ENCODE results near the gene PDSS1. TPM values are rescaled to one million over a fixed set of nuclear protein-coding genes. Genes with fewer than 3 reads are reported as not detected.

Gene PDSS1
- polyA plus RNA-seq, 1 donor, result 8.0 TPM

DNA sequence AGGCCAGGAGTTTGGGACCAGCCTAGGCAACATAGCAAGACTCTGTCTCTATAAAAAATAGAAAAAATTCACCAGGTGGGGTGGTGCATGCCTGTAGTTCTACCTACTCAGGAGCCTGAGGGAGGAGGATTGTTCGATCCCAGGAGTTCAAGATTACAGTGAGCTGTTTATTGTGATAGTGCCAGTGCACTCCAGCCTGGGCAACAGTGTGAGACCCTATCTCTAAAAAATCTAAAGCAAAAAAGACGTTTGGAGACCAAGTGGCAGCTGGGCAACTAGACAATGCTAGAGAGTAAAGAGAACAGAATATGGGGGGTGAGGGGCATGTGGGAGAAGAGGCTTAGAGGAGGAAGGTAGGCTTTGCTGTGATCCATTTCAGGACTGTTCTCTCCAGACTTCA is 1.4 kb downstream of the PDSS1 start:
- DNase-seq (ENCODE audit: low read depth), result no peak

DNA sequence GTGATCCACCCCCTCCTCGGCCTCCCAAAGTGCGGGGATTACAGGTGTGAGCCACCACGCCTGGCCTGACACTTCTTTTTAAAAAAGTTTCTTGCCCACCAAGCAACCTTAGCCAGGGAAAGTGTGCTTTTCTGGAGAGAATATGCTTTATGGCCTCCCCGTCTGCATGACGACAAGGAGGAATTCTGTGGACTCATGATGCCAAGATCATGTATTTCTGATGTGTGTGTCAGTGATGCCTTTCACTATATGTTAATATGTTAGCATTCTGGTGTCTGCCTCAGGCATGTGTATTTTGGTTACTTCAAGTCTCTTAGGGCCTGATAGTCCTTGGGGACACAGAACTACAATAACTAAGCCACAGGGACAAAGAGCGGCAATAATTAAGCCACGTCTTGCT is 2.1 kb downstream of the PDSS1 start:
- DNase-seq (ENCODE audit: low read depth), result no peak

DNA sequence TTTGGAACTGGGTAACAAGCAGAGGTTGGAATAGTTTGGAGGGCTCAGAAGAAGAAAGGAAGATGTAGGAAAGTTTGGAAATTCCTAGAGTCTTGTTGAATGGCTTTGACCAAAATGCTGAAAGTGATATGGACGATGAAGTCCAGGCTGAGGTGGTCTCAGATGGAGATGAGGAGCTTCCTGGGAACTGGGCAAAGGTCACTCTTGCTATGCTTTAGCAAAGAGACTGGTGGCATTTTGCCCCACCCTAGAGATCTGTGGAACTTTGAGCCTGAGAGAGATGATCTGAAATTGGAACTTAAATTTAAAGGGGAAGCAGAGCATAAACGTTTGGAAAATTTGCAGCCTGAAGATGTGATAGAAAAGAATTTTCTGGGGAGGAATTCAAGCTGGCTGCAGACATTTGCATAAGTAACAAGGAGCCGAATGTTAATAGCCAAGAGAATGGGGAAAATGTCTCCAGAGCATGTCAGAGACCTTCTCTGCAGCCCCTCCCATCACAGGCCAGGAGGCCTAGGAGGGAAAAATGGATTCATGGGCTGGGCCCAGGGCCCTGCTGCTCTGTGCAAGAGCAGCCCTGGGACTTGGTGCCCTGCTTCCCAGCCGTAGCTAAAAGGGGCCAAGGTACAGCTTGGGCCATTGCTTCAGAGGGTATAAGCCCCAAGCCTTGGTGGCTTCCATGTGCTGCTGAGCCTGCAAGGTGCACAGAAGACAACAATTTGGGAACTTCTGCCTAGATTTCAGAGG is 3.6 kb downstream of the PDSS1 start:
- no peak for DNase-seq (ENCODE audit: low read depth)

DNA sequence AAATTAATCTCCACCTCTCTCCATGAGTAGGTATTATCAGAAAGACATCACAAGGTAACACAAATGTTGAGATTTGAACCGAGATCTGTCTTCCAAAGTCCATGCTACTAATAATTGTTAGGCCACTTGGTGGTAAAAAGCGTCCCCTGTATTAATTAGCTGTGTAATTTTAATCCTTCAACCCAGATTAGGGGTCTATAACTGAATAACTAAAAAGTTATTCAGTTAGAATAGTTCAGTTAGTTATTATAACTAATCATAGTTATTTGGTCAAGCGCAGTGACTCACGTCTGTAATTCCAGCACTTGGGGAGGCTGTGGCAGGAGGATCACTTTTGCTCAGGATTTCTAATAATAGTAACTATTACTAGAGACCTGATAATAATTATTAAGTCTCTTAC is 5.6 kb downstream of the PDSS1 start:
- DNase-seq (ENCODE audit: low read depth), result no peak

DNA sequence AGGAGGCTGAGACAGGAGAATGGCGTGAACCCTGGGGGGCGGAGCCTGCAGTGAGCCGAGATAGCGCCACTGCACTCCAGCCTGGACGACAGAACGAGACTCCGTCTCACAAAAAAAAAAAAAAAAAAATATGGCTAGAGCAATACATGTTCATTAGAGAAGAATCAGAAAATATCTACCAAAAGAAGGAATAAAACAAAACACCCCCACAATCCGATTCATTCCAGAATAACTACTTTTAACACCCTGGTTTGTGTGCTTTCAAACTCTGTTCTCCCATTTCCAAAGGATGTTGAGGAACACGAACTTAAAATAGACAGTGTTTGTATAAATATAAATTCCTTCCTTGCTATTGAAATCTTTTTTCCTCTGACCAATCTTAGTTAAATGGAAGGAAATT is 6.5 kb downstream of the PDSS1 start:
- DNase-seq (ENCODE audit: low read depth), result no peak

DNA sequence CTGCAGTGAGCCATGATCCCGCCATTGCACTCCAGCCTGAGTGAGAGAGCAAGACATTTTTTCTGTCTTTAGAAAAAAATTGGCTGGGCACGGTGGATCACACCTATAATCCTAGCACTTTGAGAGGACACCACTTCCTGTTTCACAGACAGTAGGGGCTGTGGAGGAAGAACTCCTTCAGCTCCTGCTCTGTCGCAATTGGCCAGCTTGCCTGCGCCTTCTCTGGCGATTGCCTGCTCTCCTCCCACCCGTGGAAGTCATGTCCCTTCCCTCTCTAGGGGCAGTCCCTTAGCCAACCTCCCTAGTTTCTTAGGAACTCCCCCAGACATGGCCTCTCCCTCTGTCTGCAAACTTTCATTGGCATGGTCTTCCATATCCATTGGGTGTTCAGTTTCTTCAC is 8.7 kb downstream of the PDSS1 start:
- DNase-seq (ENCODE audit: low read depth), result no peak

DNA sequence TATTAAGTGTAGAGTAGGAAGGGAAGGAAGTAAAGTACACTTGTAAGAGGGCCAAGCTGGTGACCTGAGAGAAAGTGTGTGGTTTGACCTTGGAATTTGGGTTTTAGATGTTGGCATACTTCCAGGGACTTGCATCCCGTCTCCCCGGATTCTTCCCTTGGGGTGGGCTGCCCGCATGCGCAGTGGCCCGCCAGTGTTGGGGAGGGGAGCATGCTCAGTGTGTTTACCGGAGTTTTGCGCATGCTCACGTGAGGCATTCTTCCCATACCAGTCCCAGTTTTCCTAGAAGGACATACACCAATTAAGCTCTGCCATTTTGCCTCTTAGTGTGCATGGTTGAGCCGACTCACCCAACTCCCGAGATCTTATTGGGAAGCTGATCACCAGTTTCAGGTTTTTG is 9.4 kb downstream of the PDSS1 start:
- DNase-seq (ENCODE audit: low read depth), result no peak

DNA sequence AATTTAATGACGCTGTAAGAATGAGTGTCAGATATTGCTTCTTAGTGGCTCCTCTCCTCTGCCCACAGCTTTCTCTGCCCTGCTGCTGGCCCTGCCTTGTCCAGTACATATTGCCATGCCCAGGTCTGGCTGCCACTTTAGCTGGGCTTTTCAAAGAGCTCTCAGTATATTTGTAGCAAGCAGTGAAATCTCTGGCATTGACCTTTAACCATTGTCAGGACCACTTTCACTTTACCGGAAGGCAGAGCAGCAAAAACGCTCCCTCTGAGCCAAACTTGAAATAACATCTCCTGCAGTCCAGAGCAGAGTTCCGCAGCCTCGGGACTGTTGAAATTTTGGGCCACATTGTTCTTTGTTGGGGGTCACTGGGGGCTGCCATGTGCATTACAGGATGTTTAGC is 13.8 kb downstream of the PDSS1 start:
- no peak for DNase-seq (ENCODE audit: low read depth)

DNA sequence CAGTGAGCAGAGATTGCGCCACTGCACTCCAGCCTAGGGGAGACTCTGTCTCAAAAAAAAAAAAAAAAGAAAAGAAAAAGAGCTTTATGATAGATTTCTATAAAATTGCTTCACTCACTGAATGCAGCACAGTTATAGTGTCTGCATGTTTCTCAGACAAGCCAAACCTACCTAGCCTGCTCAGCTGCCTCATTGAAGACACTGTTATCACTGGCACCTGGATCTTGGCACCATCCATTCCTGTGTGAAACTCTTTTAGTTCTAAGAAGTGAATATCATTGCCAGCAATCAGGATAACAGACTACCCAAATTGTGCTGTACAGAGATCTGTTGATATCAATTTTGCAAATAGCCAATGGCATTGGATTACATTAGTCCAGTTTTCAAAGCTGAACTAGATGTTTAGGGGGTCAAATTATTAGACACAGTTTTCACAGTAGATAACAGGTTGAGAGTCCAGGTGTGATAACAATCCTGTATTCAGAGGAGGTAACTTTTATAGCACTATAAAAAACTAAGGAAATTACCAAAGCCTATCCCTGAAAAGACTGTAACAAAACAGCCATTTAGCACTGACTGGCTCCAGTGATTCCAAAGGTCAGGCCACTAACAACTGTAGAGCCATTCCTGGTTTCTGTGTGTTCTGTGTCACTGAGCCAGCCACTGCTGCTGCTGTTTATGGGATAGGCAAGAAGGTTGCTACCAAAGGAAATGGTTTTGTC is 17.1 kb downstream of the PDSS1 start:
- DNase-seq (ENCODE audit: low read depth), result no peak

DNA sequence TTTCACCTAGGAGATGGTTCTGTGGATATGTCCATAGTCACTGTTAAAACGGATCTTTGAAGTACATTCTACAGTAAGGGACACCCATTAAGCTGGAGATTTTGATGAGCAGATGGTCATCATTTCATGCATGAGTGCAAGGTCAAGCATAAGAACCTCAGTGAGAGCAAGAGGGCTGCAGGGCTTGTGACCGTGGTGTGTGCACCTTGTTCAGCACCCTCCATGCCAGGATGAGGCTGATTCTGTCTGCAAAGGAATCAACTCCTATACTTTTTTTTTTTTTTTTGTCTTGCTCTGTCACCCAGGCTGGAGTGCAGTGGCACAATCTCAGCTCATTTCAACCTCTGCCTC is 17.6 kb downstream of the PDSS1 start:
- no peak for DNase-seq (ENCODE audit: low read depth)

DNA sequence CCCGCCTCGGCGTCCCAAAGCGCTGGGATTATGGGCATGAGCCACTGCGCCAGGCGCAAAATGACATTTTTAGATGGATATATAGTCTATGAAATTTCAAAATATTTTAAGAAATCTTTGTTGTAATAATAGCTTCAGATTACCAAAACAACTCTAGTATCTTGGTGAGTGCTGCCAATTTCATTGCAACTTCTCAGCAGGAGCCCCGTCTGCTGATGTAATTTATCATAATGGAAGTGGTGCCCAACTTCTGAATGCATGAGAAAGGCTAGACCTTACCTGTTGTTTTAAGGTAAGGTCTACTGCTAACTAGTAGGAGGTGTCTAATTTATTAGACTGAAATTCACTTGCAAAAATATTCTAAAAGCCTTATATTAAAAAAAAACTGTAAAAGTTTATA is 20.0 kb downstream of the PDSS1 start:
- DNase-seq (ENCODE audit: low read depth), result no peak

DNA sequence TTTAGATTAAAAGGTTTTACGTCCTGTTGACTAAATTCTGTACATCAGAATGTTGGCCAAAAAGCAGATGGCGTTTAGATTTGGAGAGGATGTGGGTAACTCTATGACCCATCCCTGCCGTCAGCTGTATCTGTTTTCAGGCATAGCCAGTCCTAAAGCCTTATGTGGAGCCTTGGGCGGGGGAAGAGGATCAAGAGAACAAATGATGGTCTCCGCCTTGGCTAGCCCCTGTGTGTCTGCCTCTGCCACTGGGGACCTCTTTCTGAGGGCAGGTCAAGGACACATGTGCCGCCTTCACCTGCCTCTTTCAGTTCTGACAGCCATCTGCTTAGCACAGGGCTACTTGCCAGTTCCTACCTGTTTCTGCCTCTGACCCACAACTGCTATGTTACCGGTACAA is 24.1 kb downstream of the PDSS1 start:
- no peak for DNase-seq (ENCODE audit: low read depth)

DNA sequence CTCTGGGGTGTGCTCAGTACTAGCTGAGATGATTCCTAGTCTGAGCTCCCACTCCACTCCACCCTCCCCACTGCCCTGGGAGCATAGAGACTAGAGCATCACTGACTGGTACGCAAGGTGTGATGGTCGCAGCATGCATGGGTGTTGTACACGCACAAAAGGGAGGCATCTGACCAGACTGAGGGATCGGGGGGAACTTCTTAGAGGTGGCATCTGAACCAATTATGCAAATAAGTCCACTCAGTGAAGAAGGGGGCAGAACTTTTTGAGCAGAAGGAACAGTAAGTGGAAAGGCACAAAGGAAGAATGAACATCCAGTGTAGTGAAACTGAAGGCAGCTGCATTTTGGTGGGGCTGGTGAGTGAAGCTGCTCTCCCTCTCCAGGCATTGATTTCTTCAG is 25.5 kb downstream of the PDSS1 start:
- no peak for DNase-seq (ENCODE audit: low read depth)

DNA sequence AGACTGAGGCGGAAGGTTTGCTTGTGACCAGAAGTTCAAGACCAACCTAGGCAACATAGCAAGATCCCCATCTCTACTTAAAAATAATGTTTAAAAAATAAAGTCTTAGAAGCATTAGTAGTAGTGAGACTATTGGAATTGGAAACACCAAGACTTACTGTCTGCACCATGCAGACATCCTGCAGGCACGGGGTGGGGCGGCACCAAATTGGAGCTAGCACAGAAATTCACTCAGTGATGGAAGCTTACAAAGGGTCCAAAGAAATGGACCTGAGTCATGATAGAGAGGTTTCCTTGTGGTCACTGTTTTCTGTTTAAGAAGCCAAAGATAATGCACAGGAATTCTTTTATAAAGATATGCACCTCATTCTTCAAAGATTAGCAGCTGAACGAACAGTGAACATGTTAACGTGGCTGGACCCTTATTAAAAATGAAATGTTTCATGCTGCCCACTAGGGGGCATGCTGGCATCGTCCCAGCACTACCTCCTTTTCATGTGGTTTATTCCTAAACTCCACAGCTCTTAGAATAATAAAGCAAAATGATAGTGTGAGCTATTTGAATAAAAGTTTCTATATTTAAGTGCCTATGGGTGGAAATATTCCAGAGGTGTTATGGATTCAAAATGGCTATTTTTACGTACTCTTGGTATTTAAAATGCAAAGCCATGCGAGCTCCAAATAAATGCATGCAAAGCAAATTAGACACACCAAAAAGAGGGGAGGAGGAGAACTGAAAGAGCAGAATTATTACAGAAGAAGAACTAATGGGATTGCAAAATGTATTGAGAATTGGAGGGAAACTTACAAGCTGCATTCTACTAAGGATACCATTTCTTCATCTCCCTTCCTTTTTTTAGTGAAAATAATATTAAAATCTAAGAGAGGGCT is 28.6 kb downstream of the PDSS1 start:
- peak; percentile 36 for DNase-seq (ENCODE audit: low read depth)

DNA sequence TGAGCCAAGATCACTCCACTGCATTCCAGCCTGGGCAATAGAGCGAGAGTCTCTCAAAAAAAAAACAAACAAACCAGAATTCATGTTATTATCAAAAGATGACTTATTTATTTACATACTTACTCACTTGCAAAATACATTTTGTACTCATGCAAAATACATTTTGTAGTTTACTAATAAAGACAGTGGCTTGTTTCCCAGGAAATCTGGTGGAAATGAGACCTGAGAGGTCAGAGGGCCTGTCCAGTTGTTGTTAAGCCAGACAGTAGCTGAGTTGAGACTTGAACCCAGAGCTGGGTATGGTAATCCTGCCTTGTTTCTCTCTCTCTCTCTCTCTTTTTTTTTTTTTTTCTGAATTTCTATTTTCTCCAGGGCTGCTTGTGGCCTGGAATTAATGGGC is 29.5 kb downstream of the PDSS1 start:
- no peak for DNase-seq (ENCODE audit: low read depth)

DNA sequence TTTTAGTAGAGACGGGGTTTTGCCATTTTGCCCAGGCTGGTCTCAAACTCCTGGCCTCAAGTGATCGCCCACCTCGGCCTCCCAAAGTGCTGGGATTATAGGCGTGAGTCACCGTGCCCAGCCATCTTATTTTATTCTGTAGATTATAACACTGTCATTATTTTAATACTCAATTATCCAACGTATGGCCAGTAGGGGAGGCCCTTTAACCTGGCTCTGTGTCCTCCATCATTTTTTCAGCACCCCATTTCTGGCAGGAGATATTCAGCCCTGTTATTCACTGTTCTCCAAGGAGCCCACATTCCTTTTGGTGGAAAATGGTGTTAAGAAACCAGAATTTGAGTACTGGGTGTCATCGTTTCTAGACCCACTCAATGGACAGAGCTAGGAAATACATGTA is 31.5 kb downstream of the PDSS1 start:
- no peak for DNase-seq (ENCODE audit: low read depth)

DNA sequence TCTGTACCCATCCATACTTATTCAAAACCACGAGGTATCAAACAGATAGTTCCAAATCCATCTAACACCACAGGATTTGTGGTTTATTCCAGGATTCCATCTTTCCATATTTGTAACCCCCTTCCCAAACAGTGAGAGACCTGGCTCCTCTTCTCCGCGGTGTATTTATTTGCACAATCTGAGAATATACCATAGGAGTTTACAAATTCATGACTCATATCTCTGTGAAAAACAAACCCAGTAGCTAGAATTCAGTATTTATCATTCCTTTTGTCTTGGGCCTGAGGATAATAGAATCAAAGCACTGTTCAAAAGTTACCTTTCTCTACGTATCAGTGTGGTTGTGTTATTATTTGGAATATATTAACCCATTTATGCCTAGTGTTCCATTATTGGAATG is 31.9 kb downstream of the PDSS1 start:
- no peak for DNase-seq (ENCODE audit: low read depth)

DNA sequence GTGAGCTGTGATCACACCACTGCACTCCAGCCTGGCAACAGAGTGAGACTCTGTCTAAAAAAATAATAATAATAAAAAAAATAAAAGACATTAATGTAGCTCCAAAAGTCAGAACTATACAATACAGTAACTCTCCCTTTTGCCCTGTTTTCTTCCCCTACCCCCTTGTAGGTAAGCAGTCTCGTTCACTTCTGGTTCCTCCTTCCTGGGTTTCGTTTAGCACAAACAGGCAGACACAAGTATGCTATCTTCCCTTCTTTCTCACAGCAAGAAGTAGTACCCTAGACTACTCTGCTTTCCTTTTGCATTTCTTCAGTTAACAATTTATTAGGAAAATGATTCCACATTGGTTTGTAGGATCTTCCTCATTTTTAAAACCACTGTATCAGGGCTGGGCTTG is 33.1 kb downstream of the PDSS1 start:
- no peak for DNase-seq (ENCODE audit: low read depth)

DNA sequence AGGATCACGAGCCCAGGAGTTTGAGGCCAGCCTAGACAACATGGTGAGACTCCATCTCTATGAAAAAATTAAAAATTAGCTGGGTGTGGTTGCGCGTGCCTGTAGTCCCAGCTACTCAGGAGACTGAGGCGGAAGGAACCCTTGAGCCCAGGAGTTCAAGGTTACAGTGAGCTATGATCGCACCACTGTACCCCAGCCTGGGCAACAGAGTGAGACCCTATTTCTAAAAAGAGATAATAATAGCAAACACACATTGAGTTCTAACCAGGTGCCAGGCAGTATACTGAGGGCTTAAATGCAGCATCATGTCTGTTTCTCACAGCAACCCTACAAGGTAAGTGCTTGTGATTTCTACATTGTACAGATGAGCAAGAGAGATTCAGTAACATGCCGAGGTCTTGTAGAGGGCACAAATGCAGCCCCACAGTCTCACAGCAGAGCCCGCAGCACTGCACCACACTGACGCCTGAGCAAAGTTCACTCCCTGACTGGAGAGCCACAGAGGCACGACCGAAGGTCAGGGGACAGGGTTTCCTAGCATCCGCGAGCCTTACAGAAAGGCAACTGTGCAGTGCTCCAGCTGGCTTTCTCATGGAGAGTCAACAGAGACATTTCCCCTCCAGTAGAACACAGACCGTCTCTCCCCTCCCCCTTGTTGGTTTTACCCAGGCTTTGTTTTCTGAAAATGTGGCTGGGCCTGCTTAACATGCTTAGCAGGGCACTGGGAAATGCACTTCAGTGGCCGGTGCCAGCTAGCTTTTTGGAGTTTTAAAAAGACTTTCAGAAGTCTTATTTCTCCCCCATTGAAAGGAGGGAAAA is 36.5 kb downstream of the PDSS1 start:
- DNase-seq (ENCODE audit: low read depth), result no peak

DNA sequence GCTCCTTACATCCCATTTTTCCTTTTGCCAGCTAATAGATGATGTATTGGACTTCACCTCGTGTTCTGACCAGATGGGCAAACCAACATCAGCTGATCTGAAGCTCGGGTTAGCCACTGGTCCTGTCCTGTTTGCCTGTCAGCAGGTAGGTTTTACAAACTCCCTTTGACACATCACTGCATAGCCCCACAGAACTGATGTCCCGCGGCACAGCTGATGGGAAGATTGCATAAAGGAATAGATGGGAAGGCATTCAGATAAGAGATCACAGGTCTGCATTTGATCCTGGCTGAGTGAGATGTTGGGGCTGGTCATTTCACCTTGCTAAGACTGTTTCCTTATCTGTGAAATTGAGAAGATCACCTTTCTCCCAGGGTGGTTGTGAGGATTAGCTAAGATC is 37.9 kb downstream of the PDSS1 start:
- no peak for DNase-seq (ENCODE audit: low read depth)

DNA sequence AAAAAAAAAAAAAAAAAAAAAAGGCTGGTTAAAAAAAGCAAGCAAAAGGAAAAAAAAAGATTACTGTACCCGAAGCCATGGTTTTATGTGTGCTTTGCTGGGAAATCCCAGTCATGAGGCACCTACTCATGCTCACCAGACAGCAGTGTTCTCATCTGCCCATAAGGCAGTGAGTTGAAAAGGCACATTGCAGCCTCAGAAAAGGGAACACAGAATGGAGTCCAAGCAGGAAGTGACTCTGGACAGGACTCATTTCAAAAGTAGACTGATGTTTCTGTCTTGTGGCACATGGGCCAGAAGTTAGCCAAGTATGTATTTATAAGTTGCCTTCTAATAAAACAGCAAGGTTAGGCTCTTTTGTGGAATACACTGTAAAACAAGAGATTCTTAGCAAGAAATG is 40.2 kb downstream of the PDSS1 start:
- no peak for DNase-seq (ENCODE audit: low read depth)
